ENCODE data around the gene DVL2. TPM values are rescaled to one million over a fixed set of nuclear protein-coding genes. Genes with fewer than 3 reads are reported as not detected.

DVL2 gene
- total and polyA plus RNA-seq, 2 of the 13 experiments (the other 11 are each of a cell fraction or from before 2014, with no cell fraction given) = 5.7 to 38.2 TPM

DNA sequence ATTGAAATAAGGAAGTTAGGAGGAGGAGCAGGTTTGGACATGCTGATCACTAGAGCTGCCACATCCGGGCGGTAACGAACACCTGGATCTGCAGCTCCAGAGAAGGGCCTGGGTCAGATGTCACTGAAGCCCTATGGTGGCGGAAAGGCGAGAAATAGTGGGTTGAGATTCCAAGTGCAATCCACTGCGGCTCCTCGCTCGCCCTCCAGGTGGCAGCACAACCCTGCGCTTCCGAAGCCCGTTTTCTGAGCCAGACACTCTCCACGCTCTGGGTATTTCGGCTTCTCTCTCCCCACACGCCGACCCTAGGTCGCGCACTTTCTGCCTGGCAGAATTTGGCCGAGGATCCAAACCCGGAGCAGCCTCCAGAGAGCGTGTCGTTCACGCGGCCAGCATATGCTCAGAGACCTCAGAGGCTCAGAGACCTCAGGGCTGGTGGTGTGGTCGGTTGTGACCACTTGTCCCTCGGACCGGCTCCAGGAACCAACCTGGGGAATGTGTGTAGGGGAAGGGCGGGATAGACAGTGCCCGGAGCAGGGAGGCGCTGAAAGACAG is 46.3 kb upstream of the DVL2 start (continued):
- TF ChIP-seq, protein P1, sequence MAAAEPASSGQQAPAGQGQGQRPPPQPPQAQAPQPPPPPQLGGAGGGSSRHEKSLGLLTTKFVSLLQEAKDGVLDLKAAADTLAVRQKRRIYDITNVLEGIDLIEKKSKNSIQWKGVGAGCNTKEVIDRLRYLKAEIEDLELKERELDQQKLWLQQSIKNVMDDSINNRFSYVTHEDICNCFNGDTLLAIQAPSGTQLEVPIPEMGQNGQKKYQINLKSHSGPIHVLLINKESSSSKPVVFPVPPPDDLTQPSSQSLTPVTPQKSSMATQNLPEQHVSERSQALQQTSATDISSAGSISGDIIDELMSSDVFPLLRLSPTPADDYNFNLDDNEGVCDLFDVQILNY (CRISPR knock-in tag; conservative IDR thresholded peaks at IDR 0.05) = no peak
- no peak for TF ChIP-seq KDM5A (IDR thresholded peaks at IDR 0.05; ENCODE audit: borderline replicate concordance, low read length)
- no peak for TF ChIP-seq ZNF432 (CRISPR knock-in tag; IDR thresholded peaks at IDR 0.05; ENCODE audit: borderline replicate concordance)
- peak; percentile 64; the same call in 1 of the 2 replicates for TF ChIP-seq PPARG (CRISPR knock-in tag; conservative IDR thresholded peaks at IDR 0.05)
- TF ChIP-seq ZNF382 (CRISPR knock-in tag; IDR thresholded peaks at IDR 0.05; ENCODE audit: borderline replicate concordance) = no peak
- TF ChIP-seq MEIS1 (CRISPR knock-in tag; IDR thresholded peaks at IDR 0.05; ENCODE audit: borderline replicate concordance) = 0 out of 2 replicates have a peak, but pooled peaks have one; percentile 27
- peak; percentile 59; the same call in 1 of the 2 replicates for TF ChIP-seq AHR (CRISPR knock-in tag; IDR thresholded peaks at IDR 0.05)
- TF ChIP-seq, protein P2, sequence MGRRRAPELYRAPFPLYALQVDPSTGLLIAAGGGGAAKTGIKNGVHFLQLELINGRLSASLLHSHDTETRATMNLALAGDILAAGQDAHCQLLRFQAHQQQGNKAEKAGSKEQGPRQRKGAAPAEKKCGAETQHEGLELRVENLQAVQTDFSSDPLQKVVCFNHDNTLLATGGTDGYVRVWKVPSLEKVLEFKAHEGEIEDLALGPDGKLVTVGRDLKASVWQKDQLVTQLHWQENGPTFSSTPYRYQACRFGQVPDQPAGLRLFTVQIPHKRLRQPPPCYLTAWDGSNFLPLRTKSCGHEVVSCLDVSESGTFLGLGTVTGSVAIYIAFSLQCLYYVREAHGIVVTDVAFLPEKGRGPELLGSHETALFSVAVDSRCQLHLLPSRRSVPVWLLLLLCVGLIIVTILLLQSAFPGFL (CRISPR knock-in tag; IDR thresholded peaks at IDR 0.05) = no peak
- no peak for TF ChIP-seq ZSCAN30 (CRISPR knock-in tag; IDR thresholded peaks at IDR 0.05)
- TF ChIP-seq, protein P3, sequence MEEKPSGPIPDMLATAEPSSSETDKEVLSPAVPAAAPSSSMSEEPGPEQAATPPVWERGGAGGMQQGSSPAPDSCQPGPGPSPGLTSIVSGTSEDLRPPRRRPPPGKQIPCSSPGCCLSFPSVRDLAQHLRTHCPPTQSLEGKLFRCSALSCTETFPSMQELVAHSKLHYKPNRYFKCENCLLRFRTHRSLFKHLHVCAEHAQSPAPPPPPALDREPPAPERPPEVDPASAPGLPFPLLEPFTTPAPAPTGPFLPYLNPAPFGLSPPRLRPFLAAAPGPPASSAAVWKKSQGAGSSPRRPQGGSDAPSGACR (CRISPR knock-in tag; IDR thresholded peaks at IDR 0.05) = no peak
- TF ChIP-seq ZNF703 (CRISPR knock-in tag; IDR thresholded peaks at IDR 0.05; ENCODE audit: borderline replicate concordance) = peak; percentile 42; the same call in 1 of the 2 replicates
- TF ChIP-seq TBX2 (CRISPR knock-in tag; IDR thresholded peaks at IDR 0.05; ENCODE audit: borderline replicate concordance) = 0 out of 2 replicates have a peak, but pooled peaks have one; percentile 44
- TF ChIP-seq ZMYM2 (CRISPR knock-in tag; IDR thresholded peaks at IDR 0.05) = no peak
- TF ChIP-seq PHF8 (CRISPR knock-in tag; IDR thresholded peaks at IDR 0.05) = peak; percentile 21; the same call in 1 of the 2 replicates
- 0 out of 2 replicates have a peak, but pooled peaks have one; percentile 41 for TF ChIP-seq KMT2A (CRISPR knock-in tag; IDR thresholded peaks at IDR 0.05)
- TF ChIP-seq, protein P4, sequence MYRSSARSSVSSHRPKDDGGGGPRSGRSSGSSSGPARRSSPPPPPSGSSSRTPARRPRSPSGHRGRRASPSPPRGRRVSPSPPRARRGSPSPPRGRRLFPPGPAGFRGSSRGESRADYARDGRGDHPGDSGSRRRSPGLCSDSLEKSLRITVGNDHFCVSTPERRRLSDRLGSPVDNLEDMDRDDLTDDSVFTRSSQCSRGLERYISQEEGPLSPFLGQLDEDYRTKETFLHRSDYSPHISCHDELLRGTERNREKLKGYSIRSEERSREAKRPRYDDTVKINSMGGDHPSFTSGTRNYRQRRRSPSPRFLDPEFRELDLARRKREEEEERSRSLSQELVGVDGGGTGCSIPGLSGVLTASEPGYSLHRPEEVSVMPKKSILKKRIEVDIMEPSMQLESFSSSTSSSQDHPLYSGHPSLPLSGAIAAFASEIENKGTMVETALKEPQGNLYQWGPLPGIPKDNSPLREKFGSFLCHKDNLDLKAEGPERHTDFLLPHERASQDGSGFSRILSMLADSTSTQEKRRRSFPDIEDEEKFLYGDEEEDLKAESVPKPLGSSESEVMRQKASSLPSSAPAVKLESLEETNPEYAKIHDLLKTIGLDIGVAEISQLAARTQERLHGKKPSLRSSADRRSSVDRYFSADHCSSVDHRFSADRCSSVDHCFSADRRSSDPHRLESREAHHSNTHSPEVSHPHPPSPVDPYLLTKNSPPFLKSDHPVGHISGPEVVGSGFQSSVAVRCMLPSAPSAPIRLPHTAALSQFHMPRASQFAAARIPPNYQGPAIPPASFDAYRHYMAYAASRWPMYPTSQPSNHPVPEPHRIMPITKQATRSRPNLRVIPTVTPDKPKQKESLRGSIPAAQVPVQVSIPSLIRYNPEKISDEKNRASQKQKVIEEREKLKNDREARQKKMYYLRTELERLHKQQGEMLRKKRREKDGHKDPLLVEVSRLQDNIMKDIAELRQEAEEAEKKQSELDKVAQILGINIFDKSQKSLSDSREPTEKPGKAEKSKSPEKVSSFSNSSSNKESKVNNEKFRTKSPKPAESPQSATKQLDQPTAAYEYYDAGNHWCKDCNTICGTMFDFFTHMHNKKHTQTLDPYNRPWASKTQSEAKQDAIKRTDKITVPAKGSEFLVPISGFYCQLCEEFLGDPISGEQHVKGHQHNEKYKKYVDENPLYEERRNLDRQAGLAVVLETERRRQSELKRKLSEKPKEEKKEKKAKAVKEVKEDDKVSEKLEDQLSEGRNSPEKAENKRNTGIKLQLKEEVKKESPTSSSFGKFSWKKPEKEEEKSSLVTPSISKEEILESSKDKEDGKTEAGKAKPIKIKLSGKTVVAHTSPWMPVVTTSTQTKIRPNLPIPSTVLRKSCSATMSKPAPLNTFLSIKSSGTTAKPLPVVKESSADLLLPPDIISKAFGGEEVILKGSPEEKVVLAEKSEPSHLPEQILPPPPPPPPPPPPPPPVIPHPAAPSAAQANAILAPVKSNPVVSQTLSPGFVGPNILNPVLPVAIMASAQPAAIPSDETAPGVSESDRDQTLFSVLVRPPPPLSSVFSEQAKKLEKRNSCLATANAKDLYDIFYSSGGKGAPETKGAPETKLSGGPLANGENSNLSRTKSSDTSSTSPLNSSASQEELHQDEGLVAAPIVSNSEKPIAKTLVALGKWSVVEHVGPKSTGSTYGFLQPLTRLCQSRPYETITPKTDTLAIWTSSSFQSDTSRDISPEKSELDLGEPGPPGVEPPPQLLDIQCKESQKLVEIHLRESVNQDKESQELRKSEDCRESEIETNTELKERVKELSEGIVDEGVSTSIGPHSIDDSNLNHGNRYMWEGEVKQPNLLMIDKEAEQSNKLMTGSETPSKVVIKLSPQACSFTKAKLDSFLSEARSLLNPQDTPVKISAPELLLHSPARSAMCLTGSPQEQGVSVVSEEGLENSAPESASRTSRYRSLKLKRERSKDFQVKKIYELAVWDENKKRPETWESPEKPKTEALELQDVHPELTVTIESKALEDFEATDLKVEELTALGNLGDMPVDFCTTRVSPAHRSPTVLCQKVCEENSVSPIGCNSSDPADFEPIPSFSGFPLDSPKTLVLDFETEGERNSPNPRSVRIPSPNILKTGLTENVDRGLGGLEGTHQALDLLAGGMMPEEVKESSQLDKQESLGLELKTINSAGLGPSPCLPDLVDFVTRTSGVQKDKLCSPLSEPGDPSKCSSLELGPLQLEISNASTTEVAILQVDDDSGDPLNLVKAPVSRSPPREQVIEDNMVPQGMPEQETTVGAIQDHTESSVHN (CRISPR knock-in tag; IDR thresholded peaks at IDR 0.05) = peak; percentile 11; the same call in 1 of the 2 replicates
- 0 out of 2 replicates have a peak, but pooled peaks have one; percentile 57 for TF ChIP-seq HNRNPL (IDR thresholded peaks at IDR 0.05; ENCODE audit: low read depth, low read length)
- no peak for TF ChIP-seq HMG20A (CRISPR knock-in tag; IDR thresholded peaks at IDR 0.05; ENCODE audit: borderline replicate concordance)
- TF ChIP-seq PCBP2 (optimal IDR thresholded peaks at IDR 0.05; ENCODE audit: low read depth, low read length, poor library complexity, severe bottlenecking) = no peak

Data from HepG2 (cell line).